Calu3 (cell line): ENCODE measurements around the gene SMARCD3. TPM values are rescaled to one million over a fixed set of nuclear protein-coding genes. Genes with fewer than 3 reads are reported as not detected.

Experiments
- BruUV-seq: library from RNA; stranded (reverse); fragments of 400-500 nt; replicated peaks from 2 replicates; lab custom pipeline; 2021; lab: Mats Ljungman, UMichigan
- CTCF ChIA-PET: fragments of 300-600 bp; sonication (Branson Sonifier 250); formaldehyde crosslinking; loops from one replicate; lab custom pipeline; 2022; ENCODE audit warnings: antibody characterized with exemption; lab: Charles Lee
- DNase-seq: peaks from one replicate; pipeline ENCODE4 v3.0.0; 2022
- H3K27ac Mint-ChIP-seq: one replicate; pipeline ENCODE4 v1.8.0; 2022; ENCODE audit warnings: mixed read lengths; ENCODE audit not compliant: unreplicated experiment
- H3K27me3 Mint-ChIP-seq: one replicate; pipeline ENCODE4 v1.8.0; 2022; ENCODE audit warnings: mixed read lengths; ENCODE audit not compliant: unreplicated experiment
- H3K36me3 Mint-ChIP-seq: one replicate; pipeline ENCODE4 v1.8.0; 2022; ENCODE audit warnings: mild to moderate bottlenecking, moderate library complexity, mixed read lengths; ENCODE audit not compliant: insufficient read depth, unreplicated experiment
- H3K4me1 Mint-ChIP-seq: one replicate; pipeline ENCODE4 v1.8.0; 2022; ENCODE audit warnings: mild to moderate bottlenecking, low read depth, mixed read lengths; ENCODE audit not compliant: unreplicated experiment
- H3K4me3 Mint-ChIP-seq: one replicate; pipeline ENCODE4 v1.8.0; 2022; ENCODE audit warnings: mild to moderate bottlenecking, low read depth, moderate library complexity, mixed read lengths; ENCODE audit not compliant: unreplicated experiment
- H3K9me3 Mint-ChIP-seq: one replicate; pipeline ENCODE4 v1.8.0; 2022; ENCODE audit warnings: low read depth, mixed read lengths; ENCODE audit not compliant: unreplicated experiment
- CTCF ChIP-seq: fragments of 200-600 bp; IDR thresholded peaks from one replicate; pipeline ENCODE4 v1.8.0; 2022; ENCODE audit warnings: antibody characterized with exemption; ENCODE audit not compliant: unreplicated experiment
- intact Hi-C: fragments of 100-400 bp; cut with micrococcal nuclease; formaldehyde crosslinking; loops from one replicate; pipeline ENCODE4 v1.10.0; 2022; ENCODE audit not compliant: unreplicated experiment
- total RNA-seq: library from RNA; stranded (reverse); gene quantifications from 2 replicates; pipeline ENCODE4 v1.2.3, GENCODE V29; 2022

SMARCD3 gene
- total RNA-seq, 1 experiment from 2014 or later, result 2.3 TPM

GRCh38 chr7:151241755-151242096, 6.8 kb downstream of the SMARCD3 start:
- CTCF ChIA-PET, result interaction anchor here (0.9 kb wide), 1 partner anchor 118 kb away, joined by 3 read pairs; no protein-coding TSS in a partner anchor
- BruUV-seq, result no TSS peak
- H3K4me3 Mint-ChIP-seq, result no peak overlapping the region
- intact Hi-C loops, result loop anchor here (5.0 kb wide), 1 partner anchor 119 kb away; no protein-coding TSS in a partner anchor
- no peak for TF ChIP-seq CTCF
- H3K9me3 Mint-ChIP-seq, result no peaks in the 10 kb centered on the region
- H3K27me3 Mint-ChIP-seq, result peaks cover 33% of the 10 kb centered on the region
- no peak overlapping the region for H3K27ac Mint-ChIP-seq
- no peak for DNase-seq
- peaks cover 16% of the 10 kb centered on the region for H3K36me3 Mint-ChIP-seq
- no peaks in the 10 kb centered on the region for H3K4me1 Mint-ChIP-seq

- Mint-ChIP-seq H3K27ac (no peak overlapping the region), H3K4me3 (no peak overlapping the region), H3K36me3 (peaks cover 16% of the 10 kb centered on the region), H3K27me3 (peaks cover 27% of the 10 kb centered on the region), H3K9me3 (no peaks in the 10 kb centered on the region), H3K4me1 (no peaks in the 10 kb centered on the region)
- CTCF ChIA-PET, result no interaction called here
- no peak for DNase-seq
- BruUV-seq, result no TSS peak
- TF ChIP-seq CTCF, result no peak
- intact Hi-C loops, result loop anchor here (5.0 kb wide), 1 partner anchor 119 kb away; no protein-coding TSS in a partner anchor
These were observed 7.3 kb downstream of the SMARCD3 start for GRCh38 chr7:151240942-151241754.

- intact Hi-C loops, result loop anchor here (5.0 kb wide), 1 partner anchor 118 kb away; no protein-coding TSS in a partner anchor
- no peak for DNase-seq
- no peaks in the 10 kb centered on the region for H3K4me1 Mint-ChIP-seq
- H3K36me3 Mint-ChIP-seq, result peaks cover 16% of the 10 kb centered on the region
- no peak overlapping the region for H3K4me3 Mint-ChIP-seq
- TF ChIP-seq CTCF, result no peak
- no peaks in the 10 kb centered on the region for H3K9me3 Mint-ChIP-seq
- no peak overlapping the region for H3K27ac Mint-ChIP-seq
- BruUV-seq, result no TSS peak
- peaks cover 21% of the 10 kb centered on the region for H3K27me3 Mint-ChIP-seq
- CTCF ChIA-PET, result interaction anchor here (0.7 kb wide), 1 partner anchor 13 kb away, joined by 6 read pairs; no protein-coding TSS in a partner anchor
These were observed 8.0 kb downstream of the SMARCD3 start for GRCh38 chr7:151240536-151240935.

GRCh38 chr7:151239837-151240459, 8.5 kb downstream of the SMARCD3 start:
- no TSS peak for BruUV-seq

More at GRCh38 chr7:151239837-151240459, 8.5 kb downstream of the SMARCD3 start:
- no peaks in the 10 kb centered on the region for H3K9me3 Mint-ChIP-seq
- H3K27ac Mint-ChIP-seq, result no peak overlapping the region
- peaks cover 16% of the 10 kb centered on the region for H3K36me3 Mint-ChIP-seq
- no peaks in the 10 kb centered on the region for H3K4me1 Mint-ChIP-seq
- intact Hi-C loops, result loop anchor here (5.0 kb wide), 1 partner anchor 118 kb away; no protein-coding TSS in a partner anchor
- no peak overlapping the region for H3K4me3 Mint-ChIP-seq
- CTCF ChIA-PET, result interaction anchor here (0.7 kb wide), 3 partner anchors 13 to 104 kb away, joined by 3 to 6 read pairs (median 3); no protein-coding TSS in a partner anchor
- DNase-seq, result no peak
- H3K27me3 Mint-ChIP-seq, result peaks cover 20% of the 10 kb centered on the region
- TF ChIP-seq CTCF, result no peak
